Mammary epithelial cell (primary cell): ENCODE data around the gene PABPC1L.

Source experiments
- CTCF ChIP-seq, 2 donors: IDR thresholded peaks in 1 of 2; conservative IDR thresholded peaks in 1 of 2; 2 replicates each; pipeline ENCODE4 v1.5.1; 2011 to 2012; ENCODE audit warnings: inconsistent platforms in 2 of 2, low read length in 2 of 2, mild to moderate bottlenecking in 2 of 2, control low read depth in 1 of 2, low read depth in 1 of 2; ENCODE audit not compliant: insufficient read depth in 1 of 2; ENCODE audit errors: extremely low read depth in 1 of 2
- EZH2 ChIP-seq: IDR thresholded peaks from 2 replicates; pipeline ENCODE4 v1.6.1; 2012; ENCODE audit warnings: low read length, inconsistent platforms, borderline replicate concordance

- TF ChIP-seq CTCF (conservative IDR thresholded peaks at IDR 0.05 in 1 of 2, IDR thresholded peaks at IDR 0.05 in 1 of 2; ENCODE audit: extremely low read depth in 1 of 2, insufficient read depth in 1 of 2, low read depth in 1 of 2, low read length in 2 of 2) (peak; percentile 15 to 58), EZH2 (no peak)
Measured at GRCh38 chr20:44966030-44966961, 56.4 kb downstream of the PABPC1L start, which contains the start of gene STK4.
